HS-27A (cell line): ENCODE measurements around the gene SRL.
"Not testable (repeated sequence)": the region's sequence is repeated elsewhere in the genome, so short reads cannot be mapped to it uniquely, and the experiment has no call there.

Experiments
- DNase-seq: peaks from one replicate; pipeline ENCODE4 v3.0.0-alpha.2; 2012; ENCODE audit warnings: low read depth, missing footprints

SRL gene

DNA sequence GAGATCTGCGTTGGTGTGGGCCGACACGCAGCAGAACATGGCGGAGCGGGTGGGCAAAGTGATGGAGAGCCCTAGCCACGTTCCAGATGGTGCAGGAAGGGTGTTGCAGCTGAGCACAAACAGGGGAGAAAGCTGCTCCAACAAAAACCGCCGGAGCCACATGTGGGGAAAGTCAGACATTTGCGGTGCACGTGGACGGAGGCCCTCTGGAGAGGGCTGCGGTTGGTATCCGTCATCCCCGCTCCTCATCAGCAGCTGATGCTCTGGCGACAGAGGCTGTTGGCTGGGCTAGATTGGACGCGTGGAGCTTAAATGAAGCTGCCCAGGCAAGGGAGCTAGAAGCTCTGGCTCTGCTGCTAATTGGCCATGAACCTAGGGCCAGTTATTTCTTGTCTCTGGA, 82.2 kb downstream of the SRL start:
- DNase-seq, result no peak

DNA sequence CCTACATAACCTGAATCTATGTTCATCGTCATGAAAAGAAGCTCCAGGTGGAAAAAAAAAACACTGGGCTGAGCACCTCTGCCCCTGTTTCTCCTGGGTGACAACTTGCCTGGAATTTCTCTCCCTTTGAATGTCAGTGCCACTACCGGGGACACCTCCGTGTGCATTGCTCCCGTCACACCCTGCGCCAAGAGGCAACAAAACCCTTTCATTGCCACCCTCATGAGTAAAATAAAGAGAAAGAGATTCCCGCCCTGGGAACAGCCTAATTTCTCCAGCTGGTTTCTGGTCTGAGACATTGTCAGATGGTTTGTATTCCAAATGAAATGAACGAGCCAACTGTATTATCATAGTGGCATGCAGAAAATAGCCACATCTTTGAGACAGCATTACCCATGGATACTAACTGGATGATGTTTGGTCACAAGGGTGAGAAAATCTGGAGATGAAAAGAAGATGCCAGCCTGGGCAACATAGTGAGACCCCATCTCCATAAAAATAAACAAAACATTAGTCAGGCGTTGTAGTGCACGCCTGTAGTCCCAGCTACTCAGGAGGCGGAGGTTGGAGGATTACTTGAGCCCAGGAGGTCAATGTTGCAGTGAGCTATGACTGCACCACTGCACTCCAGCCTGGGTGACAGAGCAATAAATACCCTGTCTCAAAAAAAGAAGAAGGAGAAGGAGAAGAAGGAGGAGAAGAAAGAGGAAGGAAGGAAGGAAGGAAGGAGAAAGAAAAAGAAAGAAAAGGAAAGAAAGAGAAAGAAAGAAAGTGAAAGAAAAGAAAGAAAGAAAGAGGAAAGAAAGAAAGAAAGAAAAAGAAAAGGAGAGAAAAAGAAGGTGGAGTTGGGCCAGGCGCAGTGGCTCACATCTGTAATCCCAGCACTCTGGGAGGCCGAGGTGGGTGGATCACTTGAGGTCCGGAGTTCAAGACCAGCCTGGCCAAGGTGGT, 83.5 kb downstream of the SRL start:
- no peak for DNase-seq

DNA sequence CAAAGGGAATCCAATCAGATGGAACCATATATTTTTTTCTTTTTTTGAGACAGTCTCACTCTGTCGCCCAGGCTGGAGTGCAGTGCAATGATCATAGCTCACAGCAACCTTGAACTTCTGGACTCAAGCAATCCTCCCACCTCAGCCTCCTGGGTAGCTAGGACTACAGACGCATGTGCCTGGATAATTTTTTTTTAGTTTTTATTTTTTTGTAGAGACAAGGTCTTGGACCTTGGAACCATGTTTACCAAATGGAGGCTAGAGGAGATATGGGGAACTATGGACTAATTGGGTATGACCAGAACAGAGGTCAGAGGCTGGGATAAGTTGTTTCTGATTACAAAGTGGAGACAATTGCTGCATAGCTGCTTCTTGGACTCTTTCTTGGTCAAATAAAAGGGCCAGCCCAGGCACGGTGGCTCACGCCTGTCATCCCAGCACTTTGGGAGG, 84.5 kb downstream of the SRL start:
- DNase-seq, result no peak

DNA sequence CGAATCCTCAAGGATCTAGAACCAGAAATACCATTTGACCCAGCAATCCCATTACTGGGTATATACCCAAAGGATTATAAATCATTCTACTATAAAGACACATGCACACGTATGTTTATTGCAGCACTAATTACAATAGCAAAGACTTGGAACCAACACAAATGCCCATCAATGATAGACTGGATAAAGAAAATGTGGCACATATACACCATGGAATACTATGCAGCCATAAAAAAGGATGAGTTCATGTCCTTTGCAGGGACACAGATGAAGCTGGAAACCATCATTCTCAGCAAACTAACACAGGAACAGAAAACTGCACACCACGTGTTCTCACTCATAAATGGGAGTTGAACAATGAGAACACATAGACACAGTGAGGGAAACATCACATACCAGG, 85.4 kb downstream of the SRL start:
- DNase-seq, result not testable (repeated sequence)

DNA sequence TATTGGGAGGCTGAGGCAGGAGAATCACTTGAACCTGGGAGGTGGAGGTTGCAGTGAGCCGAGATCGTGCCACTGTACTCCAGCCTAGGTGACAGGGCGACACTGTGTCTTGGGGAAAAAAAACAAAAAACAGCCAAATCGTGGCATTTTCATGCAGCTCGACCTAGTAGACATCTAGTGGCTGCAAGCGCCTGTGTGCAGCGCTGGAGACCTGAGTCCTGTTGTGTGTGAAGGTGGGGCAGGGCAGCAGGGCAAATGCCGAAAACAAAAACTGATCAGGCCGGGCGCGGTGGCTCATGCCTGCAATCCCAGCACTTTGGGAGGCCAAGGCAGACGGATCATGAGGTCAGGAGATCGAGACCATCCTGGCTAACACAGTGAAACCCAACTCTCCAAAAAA, 88.5 kb downstream of the SRL start:
- not testable (repeated sequence) for DNase-seq

DNA sequence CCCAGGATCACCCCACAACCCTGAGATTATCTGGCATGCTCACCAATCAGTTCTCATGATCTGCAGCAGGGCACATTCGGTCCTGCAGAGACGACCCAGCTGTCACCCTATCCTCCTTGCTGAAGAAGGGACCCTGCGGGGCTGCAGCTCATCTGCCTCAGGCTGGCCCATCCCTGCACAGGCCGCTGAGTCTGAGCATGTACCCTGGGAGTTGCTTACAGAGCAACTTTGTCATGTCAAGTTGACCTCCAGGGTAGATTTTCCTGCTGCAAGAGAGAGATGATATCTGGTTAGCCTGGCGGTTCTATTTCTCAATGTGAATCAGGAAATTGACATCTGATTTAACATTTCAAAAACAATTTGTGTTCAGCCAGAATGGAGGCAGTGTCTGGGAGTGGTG, 89.6 kb downstream of the SRL start:
- DNase-seq, result no peak

DNA sequence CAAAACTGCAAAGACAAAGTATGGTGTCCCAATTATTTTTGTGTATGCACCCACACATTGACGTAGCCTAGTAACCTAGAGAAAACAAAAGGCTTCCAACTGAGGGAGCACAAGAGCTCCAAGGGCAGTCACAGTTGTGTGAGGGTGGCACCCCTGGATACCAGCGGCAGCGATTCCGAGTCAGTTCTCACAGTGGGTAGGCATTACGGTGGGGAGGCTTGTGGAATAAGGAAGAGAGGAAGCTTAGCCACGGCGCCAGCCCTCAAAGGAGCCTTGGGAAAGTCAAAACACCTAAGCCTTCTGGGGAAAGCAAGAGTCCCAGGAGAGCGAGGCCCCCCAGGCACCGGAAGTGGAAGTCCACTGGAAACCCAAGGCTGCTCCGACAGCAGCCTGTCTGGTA, 94.6 kb downstream of the SRL start:
- no peak for DNase-seq

DNA sequence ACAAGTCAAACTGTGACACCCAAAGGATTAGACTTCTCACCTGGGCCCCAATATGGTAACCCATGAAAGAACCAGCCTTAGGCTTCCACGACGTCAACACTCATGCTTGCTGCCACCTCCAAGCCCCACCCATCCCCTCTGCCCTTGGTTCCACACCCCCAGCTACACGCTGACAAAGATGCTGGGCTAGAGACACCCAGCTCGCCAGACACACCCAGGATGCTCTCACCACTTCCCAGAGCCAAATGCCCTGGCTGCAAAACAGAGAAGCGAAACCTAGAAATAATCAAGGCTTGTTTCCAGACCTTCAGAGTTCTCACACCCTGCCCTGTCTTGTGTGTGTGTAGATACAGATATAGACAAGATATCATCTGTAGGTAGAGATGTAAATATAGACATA, 99.6 kb downstream of the SRL start:
- DNase-seq, result no peak

DNA sequence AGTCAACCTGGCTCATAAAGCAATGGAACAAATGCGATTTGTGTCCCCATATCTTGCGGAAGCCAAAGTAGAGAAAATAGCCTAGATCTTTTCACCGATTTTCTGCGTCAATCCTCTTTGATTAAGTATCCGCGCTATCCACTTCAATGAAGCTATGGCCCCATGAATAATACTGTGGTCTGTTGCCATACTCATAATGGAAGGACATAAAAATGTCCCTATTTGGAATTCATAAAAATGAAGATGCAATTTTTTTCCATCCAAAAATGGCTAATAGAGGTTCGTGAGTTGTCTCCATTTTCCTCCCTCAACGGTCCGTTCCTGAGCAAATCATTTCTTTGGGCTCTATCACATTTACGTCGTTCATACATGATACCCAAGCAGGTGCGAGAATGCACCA, 100.3 kb downstream of the SRL start:
- no peak for DNase-seq

DNA sequence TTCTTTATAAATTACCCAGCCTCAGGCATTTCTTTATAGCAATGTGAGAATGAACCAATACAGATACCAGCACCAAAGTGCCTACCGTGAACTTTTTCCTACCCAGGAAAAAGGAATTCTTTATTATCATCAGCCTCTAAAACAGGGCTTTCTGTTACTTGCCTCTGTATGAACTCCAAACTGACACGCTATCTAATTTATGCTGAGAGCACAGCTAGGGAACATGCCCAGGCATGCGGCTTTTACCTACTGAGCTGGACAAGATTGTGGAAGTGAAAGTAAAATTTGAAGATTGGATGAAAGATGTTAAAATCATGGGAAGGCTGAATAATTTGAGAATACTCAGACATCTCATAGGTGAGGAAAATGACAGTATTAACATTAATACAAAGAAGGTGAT, 101.2 kb downstream of the SRL start:
- no peak for DNase-seq

DNA sequence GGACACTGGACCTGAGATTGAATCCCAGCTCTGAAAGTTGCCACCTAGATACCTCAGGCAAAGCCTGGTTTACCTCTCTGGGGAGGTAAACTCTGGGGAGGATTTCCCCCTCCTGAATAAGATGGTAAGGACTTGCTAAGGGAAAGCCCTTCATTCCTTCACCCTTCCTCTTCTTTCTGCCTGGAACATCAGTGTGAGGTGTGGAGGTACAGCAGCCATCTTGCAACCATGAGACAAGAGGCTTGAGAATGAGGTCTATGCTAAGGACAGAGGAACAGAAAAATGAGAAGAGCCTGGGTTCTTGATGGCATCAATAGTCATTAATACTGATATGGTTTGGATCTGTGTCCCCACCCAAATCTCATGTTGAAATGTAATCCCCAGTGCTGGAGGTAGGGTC, 101.9 kb downstream of the SRL start:
- no peak for DNase-seq
